LNCaP clone FGC (cell line): ENCODE measurements around the gene CD82.
A peak's percentile ranks its signal among the peaks of the same experiment; 100 is the strongest.

Experiments
- DNase-seq: peaks from one replicate; pipeline ENCODE4 v3.0.0-alpha.2; 2011; ENCODE audit warnings: low read depth
- H3K4me3 ChIP-seq: 2 replicates; pipeline ENCODE4 v1.5.1; 2011; ENCODE audit warnings: mild to moderate bottlenecking, low read depth, low read length, control low read depth
- CTCF ChIP-seq: IDR thresholded peaks from 2 replicates; pipeline ENCODE4 v1.5.1; 2012; ENCODE audit warnings: mild to moderate bottlenecking; ENCODE audit not compliant: control insufficient read depth, insufficient read depth; ENCODE audit errors: extremely low read depth

Gene CD82

DNA sequence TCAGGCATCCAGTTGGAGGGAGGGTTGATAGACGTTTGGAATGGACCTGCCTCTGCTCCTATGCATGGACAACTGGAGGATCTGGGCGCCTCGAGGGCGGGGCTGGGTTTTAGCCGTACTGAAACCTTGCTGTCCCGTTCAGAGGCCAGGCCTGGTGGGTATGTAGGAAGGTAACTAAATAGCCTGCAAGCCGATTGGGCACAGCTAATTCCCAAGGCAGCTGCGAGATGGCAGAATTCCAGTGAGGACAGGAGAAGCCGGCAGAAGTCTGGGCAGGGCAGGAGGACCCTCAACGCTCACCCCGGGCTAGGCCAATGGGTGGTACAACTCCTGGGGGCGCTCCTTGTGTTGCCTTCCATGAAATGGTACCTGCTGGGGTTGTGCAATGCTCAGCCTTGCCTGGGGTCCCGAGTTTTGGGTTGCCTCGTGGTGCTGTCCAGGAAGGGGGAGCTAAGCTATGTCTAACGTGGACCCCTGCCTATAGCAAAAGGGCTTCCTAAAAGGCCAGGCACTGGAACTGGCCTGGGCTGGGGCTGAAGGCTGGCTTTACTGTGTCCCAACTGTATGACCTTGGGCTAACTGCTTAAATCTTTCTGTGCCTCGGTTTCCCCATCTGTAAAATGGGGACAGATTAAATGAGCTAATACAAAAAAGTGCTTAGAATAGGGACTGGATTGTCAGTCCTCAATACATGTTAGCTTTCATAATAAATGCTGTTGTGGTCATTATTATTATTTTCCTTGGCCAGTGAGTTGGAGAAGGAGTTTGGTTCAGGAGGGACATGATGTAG is 30.1 kb upstream of the CD82 start:
- no peak for DNase-seq
- H3K4me3 ChIP-seq: no peak overlapping the region
- no peak for TF ChIP-seq CTCF

- no peak for DNase-seq
- no peak for TF ChIP-seq CTCF
- H3K4me3 ChIP-seq: no peak overlapping the region
Measured at GRCh38 chr11:44536788-44537516, 28.5 kb upstream of the CD82 start.

DNA sequence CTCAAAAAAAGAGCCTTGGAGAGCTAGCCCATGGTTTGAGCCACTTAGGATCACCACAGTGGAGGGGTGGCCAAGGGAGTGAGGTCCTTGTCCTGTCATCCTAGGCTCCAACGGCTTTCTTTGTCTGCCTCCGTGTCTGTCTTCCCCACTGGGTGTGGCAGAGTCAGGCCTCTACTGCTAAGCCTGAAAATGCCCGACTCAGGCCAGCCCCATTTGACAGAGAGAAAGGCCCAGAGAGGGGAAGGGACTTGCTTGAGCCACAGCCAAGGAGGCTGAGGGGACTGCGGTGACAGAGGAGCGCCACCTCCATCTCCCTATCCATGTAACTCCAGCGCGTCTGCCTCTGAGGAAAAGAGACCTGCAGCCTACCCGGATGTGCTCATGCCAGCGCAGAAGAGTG is 27.8 kb upstream of the CD82 start:
- H3K4me3 ChIP-seq: no peak overlapping the region
- no peak for DNase-seq
- TF ChIP-seq CTCF: no peak

DNA sequence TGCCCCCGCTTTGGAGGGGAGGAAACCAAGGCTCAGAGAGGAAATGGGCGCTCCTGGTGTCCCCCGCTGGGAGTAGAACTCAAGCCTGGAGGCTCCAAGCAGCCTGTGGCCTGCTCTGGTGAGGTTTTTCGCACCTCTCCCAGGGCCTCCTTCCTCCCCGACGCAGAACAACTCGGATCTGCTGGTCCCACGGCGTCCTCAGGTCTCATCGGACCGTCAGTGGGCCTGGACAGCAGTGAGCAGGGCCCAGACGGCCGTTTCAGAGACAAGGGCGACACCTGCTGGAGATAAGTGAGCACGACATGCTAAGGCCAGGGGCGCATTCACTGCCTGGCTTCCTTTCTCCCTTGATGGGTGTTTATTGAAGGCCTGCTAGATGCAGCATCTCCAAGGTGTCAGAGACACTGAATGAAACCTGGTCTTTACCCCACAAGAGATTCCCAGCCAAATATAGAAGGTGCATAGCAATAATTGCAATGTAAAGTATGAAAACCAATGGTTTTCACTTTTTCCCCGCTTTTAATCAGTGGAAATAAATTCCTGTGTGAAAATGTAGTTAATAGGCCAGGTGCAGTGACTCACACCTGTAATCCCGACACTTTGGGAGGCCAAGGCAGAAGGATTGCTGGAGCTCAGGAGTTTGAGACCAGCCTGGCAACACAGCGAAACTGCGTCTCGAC is 26.9 kb upstream of the CD82 start:
- no peak overlapping the region for H3K4me3 ChIP-seq
- TF ChIP-seq CTCF: peak; percentile 91
- DNase-seq: peak; percentile 27

DNA sequence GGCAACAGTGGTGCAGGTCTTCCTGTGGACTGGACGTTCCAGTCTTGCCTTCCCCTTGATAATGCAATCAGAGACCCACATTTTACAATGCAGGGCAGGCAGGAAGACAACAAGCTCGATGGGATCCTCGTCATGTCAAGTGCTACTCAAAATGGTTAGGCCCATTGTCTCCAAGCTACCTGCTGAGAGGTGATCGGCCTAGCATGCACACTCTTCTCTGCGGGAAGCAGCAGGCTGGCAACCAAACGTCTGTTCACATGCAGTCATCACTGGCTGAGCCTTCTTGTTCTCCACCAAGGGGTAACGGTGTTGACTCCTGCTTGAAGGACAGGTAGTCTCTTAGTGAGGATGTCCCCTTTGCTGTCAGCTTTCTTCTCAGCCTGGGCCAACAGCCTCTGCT is 25.5 kb upstream of the CD82 start:
- no peak for DNase-seq

DNA sequence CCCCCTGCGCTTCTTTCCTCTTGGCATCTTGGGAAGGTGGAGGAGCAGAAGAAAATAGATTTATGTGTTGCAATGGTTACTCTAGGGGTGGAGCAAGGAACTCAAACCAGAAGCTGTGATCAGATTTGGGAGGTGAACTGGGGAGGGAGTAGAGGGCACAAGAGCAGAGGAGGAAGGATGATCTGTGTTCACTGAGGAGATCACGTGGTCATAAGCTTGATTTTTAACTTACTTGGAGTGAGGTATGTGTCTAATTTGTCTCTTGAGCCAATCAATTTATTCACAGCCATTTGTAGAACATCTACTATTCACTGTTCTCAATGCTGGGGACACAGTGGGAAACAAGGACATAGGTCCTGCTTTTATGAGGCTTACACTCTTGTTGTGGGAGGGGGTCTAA is 24.8 kb upstream of the CD82 start:
- TF ChIP-seq CTCF: no peak
- no peak overlapping the region for H3K4me3 ChIP-seq
- DNase-seq: no peak

More for the DNA sequence above, 25.5 kb upstream of the CD82 start:
- no peak overlapping the region for H3K4me3 ChIP-seq
- no peak for TF ChIP-seq CTCF
